HCT116 (cell line): ENCODE results near the gene PRRT4.

Experiments used
- CBX3 ChIP-seq: IDR thresholded peaks from 2 replicates; pipeline ENCODE4 v1.6.1; 2012; ENCODE audit warnings: low read depth
- CEBPB ChIP-seq: IDR thresholded peaks from 2 replicates; pipeline ENCODE4 v1.6.1; 2012; ENCODE audit warnings: low read depth
- EZH2 ChIP-seq: fragments of 200-600 bp; sonication (generic); IDR thresholded peaks from 2 replicates; pipeline ENCODE4 v1.6.1; 2017; ENCODE audit warnings: antibody characterized with exemption, mixed run types
- JUND ChIP-seq: IDR thresholded peaks from 2 replicates; pipeline ENCODE4 v1.6.1; 2012
- POLR2A ChIP-seq: IDR thresholded peaks from 2 replicates; pipeline ENCODE4 v1.7.0; 2011; ENCODE audit warnings: borderline replicate concordance; ENCODE audit not compliant: insufficient read depth, insufficient read length; ENCODE audit errors: extremely low read depth
- POLR2AphosphoS5 ChIP-seq: IDR thresholded peaks from 2 replicates; pipeline ENCODE4 v1.6.1; 2011; ENCODE audit warnings: mild to moderate bottlenecking, low read depth, low read length, moderate library complexity
- RAD21 ChIP-seq: IDR thresholded peaks from 2 replicates; pipeline ENCODE4 v1.6.1; 2012; ENCODE audit warnings: low read depth, mild to moderate bottlenecking
- SIN3A ChIP-seq: IDR thresholded peaks from 2 replicates; pipeline ENCODE4 v1.6.1; 2012; ENCODE audit warnings: low read depth
- TCF7L2 ChIP-seq: IDR thresholded peaks from 2 replicates; pipeline ENCODE4 v1.7.0; 2011; ENCODE audit warnings: borderline replicate concordance, inconsistent platforms; ENCODE audit not compliant: insufficient read depth, insufficient read length; ENCODE audit errors: extremely low read depth
- TF ChIP-seq, protein P1 (sequence below), 3 experiments: fragments of 200-600 bp in 1 of 3; sonication (generic) in 1 of 3; IDR thresholded peaks in 2 of 3; conservative IDR thresholded peaks in 1 of 3; 2 replicates each; pipeline ENCODE4 v1.5.1; 2012 to 2017; ENCODE audit warnings: low read depth in 2 of 3, low read length in 2 of 3, antibody characterized with exemption in 1 of 3, borderline replicate concordance in 1 of 3, control low read depth in 1 of 3, mild to moderate bottlenecking in 1 of 3, mixed read lengths in 1 of 3, mixed run types in 1 of 3, moderate library complexity in 1 of 3; ENCODE audit not compliant: insufficient read depth in 1 of 3
- TF ChIP-seq, protein P2 (sequence below): IDR thresholded peaks from 2 replicates; pipeline ENCODE4 v1.6.1; 2012
- TF ChIP-seq, protein P3 (sequence below): IDR thresholded peaks from 2 replicates; pipeline ENCODE4 v1.6.1; 2012; ENCODE audit warnings: low read depth

DNA sequence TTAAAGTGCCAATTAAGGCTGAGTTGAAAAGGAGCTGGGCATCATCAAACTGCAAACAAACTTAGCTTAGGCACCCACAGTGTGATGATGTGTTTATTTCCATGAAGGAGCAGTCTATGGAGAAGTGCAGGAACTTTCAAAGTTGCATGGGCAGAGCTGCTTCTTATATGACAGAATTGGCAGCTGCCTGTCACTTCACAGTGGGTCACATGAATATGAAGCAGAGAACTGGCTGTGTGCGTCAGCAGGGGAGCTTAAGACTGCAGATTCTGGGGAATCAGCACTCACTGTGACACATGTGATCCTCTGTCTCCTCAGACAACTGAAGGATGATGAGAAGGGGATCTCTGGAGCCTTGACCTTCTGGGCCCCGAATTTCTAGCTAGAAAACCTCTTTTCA is 54.4 kb downstream of the PRRT4 start:
- TF ChIP-seq EZH2: no peak
- TF ChIP-seq, protein P1, sequence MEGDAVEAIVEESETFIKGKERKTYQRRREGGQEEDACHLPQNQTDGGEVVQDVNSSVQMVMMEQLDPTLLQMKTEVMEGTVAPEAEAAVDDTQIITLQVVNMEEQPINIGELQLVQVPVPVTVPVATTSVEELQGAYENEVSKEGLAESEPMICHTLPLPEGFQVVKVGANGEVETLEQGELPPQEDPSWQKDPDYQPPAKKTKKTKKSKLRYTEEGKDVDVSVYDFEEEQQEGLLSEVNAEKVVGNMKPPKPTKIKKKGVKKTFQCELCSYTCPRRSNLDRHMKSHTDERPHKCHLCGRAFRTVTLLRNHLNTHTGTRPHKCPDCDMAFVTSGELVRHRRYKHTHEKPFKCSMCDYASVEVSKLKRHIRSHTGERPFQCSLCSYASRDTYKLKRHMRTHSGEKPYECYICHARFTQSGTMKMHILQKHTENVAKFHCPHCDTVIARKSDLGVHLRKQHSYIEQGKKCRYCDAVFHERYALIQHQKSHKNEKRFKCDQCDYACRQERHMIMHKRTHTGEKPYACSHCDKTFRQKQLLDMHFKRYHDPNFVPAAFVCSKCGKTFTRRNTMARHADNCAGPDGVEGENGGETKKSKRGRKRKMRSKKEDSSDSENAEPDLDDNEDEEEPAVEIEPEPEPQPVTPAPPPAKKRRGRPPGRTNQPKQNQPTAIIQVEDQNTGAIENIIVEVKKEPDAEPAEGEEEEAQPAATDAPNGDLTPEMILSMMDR (IDR thresholded peaks at IDR 0.05 in 2 of 3, conservative IDR thresholded peaks at IDR 0.05 in 1 of 3; ENCODE audit: borderline replicate concordance in 1 of 3, insufficient read depth in 1 of 3, low read depth in 2 of 3, low read length in 2 of 3): no peak
- no peak for TF ChIP-seq POLR2A
- TF ChIP-seq CEBPB: no peak
- no peak for TF ChIP-seq SIN3A
- no peak for TF ChIP-seq POLR2AphosphoS5
- TF ChIP-seq, protein P2, sequence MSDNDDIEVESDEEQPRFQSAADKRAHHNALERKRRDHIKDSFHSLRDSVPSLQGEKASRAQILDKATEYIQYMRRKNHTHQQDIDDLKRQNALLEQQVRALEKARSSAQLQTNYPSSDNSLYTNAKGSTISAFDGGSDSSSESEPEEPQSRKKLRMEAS: no peak
- TF ChIP-seq TCF7L2: no peak
- TF ChIP-seq CBX3: no peak
- no peak for TF ChIP-seq RAD21
- TF ChIP-seq JUND: no peak
- TF ChIP-seq, protein P3, sequence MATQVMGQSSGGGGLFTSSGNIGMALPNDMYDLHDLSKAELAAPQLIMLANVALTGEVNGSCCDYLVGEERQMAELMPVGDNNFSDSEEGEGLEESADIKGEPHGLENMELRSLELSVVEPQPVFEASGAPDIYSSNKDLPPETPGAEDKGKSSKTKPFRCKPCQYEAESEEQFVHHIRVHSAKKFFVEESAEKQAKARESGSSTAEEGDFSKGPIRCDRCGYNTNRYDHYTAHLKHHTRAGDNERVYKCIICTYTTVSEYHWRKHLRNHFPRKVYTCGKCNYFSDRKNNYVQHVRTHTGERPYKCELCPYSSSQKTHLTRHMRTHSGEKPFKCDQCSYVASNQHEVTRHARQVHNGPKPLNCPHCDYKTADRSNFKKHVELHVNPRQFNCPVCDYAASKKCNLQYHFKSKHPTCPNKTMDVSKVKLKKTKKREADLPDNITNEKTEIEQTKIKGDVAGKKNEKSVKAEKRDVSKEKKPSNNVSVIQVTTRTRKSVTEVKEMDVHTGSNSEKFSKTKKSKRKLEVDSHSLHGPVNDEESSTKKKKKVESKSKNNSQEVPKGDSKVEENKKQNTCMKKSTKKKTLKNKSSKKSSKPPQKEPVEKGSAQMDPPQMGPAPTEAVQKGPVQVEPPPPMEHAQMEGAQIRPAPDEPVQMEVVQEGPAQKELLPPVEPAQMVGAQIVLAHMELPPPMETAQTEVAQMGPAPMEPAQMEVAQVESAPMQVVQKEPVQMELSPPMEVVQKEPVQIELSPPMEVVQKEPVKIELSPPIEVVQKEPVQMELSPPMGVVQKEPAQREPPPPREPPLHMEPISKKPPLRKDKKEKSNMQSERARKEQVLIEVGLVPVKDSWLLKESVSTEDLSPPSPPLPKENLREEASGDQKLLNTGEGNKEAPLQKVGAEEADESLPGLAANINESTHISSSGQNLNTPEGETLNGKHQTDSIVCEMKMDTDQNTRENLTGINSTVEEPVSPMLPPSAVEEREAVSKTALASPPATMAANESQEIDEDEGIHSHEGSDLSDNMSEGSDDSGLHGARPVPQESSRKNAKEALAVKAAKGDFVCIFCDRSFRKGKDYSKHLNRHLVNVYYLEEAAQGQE: no peak
